ENCODE results near the gene OTOG. TPM values are rescaled to one million over a fixed set of nuclear protein-coding genes. Genes with fewer than 3 reads are reported as not detected.
A peak's percentile ranks its signal among the peaks of the same experiment; 100 is the strongest.

Gene OTOG
- total RNA-seq, 1 experiment from 2014 or later, result not detected

- ATAC-seq (no peak), DNase-seq (no peak)
- Histone ChIP-seq H3K27ac (ENCODE audit: low read length) (no peak overlapping the region), H3K9me3 (ENCODE audit: low read length) (no peaks in the 10 kb centered on the region), H2AFZ (ENCODE audit: low read length) (no peak overlapping the region), H3K4me3 (ENCODE audit: low read length) (no peak overlapping the region), H3K9ac (ENCODE audit: low read length) (no peak overlapping the region), H3K4me1 (ENCODE audit: insufficient read depth, low read length) (no peaks in the 10 kb centered on the region), H3K4me2 (ENCODE audit: low read length) (no peak overlapping the region), H3K79me2 (ENCODE audit: low read length) (no peaks in the 10 kb centered on the region), H3F3A (ENCODE audit: low read length, unreplicated experiment) (no peaks in the 10 kb centered on the region), H4K20me1 (ENCODE audit: low read length) (no peaks in the 10 kb centered on the region), H3K27me3 (ENCODE audit: low read length) (peaks cover 31% of the 10 kb centered on the region), H3K36me3 (ENCODE audit: low read depth, low read length) (no peaks in the 10 kb centered on the region), H3K9me2 (replicated peaks; ENCODE audit: low read length) (no peaks in the 10 kb centered on the region)
- POLR2A ChIA-PET (ENCODE audit: unreplicated experiment), result no interaction called here
- CTCF ChIA-PET, result no interaction called here
- no TSS peak for BruUV-seq (replicated peaks)
- intact Hi-C loops (cut with micrococcal nuclease), result no loop called here
- no peak for TF ChIP-seq CTCF (conservative IDR thresholded peaks at IDR 0.05; ENCODE audit: low read depth, low read length)
- TF ChIP-seq EZH2phosphoT487 (IDR thresholded peaks at IDR 0.05; ENCODE audit: borderline replicate concordance, low read length), result no peak
- TF ChIP-seq EZH2 (IDR thresholded peaks at IDR 0.05; ENCODE audit: low read length, unreplicated experiment), result no peak
These were observed 64.6 kb downstream of the OTOG start for GRCh38 chr11:17611503-17612220.

DNA sequence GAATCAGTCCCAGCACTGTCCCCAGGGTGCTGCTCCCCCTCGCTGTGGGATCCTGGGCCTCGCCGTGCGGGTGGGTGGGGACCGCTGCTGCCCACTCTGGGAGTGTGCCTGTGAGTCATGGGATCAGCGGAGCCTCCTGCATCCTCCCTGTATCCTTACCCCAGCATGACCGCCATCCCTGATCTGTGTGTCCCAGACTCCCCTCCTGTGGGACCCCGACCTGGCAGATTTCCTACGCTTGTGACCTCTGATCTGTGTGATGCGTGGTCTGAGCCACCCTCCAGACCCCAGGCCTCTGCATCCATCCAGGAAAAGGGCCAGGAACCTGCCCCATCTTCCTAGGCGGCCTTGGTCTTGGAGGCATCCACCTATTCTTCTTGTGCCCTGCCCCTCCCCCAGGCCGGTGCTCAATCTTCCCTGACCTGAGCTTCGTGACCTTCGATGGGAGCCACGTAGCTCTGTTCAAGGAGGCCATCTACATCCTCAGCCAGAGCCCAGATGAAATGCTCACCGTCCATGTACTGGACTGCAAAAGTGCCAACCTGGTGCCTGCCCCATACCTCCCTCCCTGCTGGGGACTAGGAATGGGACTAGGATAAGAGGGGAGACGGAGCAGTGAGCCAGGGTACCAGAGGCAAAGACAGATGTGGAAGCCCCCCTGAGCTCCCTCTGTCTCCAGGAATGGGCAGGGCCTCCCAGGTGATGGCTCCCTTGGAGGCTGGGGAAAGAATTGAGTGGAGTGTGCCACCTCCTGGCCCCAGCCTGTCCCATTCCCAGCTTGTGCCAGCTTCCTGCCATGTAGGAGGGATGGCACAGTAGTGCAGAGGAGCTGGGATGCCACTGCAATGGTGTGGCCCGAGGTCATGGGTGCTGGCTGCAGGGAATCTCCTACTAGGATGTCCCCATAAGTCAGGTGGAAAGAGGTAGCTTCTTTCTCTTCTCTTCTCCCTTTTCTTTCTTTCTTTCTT is 65.4 kb downstream of the OTOG start:
- intact Hi-C loops (cut with micrococcal nuclease), result no loop called here
- no peak overlapping the region for H3K4me3 ChIP-seq (ENCODE audit: low read length)
- no peak overlapping the region for H3K27ac ChIP-seq (ENCODE audit: low read length)
- H2AFZ ChIP-seq (ENCODE audit: low read length), result no peak overlapping the region
- H3K79me2 ChIP-seq (ENCODE audit: low read length), result no peaks in the 10 kb centered on the region
- POLR2A ChIA-PET (ENCODE audit: unreplicated experiment), result no interaction called here
- ATAC-seq (peak; percentile 27; the same call in 1 of the 2 replicates), DNase-seq (no peak)
- H3K36me3 ChIP-seq (ENCODE audit: low read depth, low read length), result no peaks in the 10 kb centered on the region
- H3K9me2 ChIP-seq (replicated peaks; ENCODE audit: low read length), result no peaks in the 10 kb centered on the region
- peaks cover 39% of the 10 kb centered on the region for H3K27me3 ChIP-seq (ENCODE audit: low read length)
- TF ChIP-seq EZH2 (IDR thresholded peaks at IDR 0.05; ENCODE audit: low read length, unreplicated experiment), result no peak
- no peak for TF ChIP-seq CTCF (conservative IDR thresholded peaks at IDR 0.05; ENCODE audit: low read depth, low read length)
- no peak overlapping the region for H3K9ac ChIP-seq (ENCODE audit: low read length)
- CTCF ChIA-PET, result no interaction called here
- no peaks in the 10 kb centered on the region for H3K4me1 ChIP-seq (ENCODE audit: insufficient read depth, low read length)
- no TSS peak for BruUV-seq (replicated peaks)
- no peaks in the 10 kb centered on the region for H4K20me1 ChIP-seq (ENCODE audit: low read length)
- no peaks in the 10 kb centered on the region for H3F3A ChIP-seq (ENCODE audit: low read length, unreplicated experiment)
- no peaks in the 10 kb centered on the region for H3K9me3 ChIP-seq (ENCODE audit: low read length)
- H3K4me2 ChIP-seq (ENCODE audit: low read length), result no peak overlapping the region
